HG03139 (cell line): Measurements from ENCODE around the gene RAD1.

ENCODE experiments used
- ATAC-seq: cut with Tn5 transposase; IDR thresholded peaks from one replicate; pipeline ENCODE4 v1.9.1; 2021; ENCODE audit not compliant: unreplicated experiment

RAD1 gene

GRCh38 chr5:34916518-34916917 is 1.2 kb upstream of the RAD1 start:
- no peak for ATAC-seq

DNA sequence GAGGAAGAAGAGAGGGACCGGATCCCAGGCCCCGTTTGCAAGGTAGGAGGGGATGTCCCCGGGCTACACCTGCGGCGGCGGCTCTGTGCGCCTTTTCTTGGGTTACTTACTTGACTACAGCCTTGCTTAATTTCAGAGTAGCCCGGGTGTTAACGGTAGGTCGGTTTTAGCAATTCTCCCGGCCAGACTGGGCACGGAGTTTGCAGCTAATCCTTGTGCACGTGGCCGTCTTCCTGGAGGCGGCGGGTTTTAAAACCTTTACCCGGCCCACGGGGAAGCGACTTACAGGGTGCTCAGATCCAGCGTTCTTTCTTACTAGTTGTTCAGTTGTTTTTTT is 520 bp upstream of the RAD1 start:
- peak; percentile 7 for ATAC-seq

- peak; percentile 11 for ATAC-seq
Measured at GRCh38 chr5:34914671-34915138, 599 bp downstream of the RAD1 start.

- ATAC-seq = no peak
Measured at GRCh38 chr5:34913072-34913471, 2.2 kb downstream of the RAD1 start.

DNA sequence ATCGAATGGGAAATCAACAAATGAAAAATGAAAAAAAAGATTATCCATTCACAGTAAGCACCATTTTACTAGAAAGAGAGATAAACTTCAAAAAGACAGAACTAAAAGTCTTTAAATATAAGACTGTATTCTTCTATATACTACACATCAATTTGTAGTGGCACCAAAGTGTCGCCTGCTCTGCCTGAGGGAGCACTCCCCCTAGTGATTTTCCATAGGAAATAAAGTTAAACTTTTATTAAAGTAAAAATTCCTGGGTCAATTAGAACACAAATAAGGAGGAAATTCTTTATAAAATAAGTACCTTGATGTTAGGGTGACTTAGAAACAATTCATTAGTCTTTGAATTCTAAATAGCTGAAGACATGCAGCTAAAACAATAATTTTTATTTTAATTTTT is 9.7 kb downstream of the RAD1 start:
- no peak for ATAC-seq

- ATAC-seq = no peak
Measured at GRCh38 chr5:34903260-34903659, 12.0 kb downstream of the RAD1 start.

- ATAC-seq = no peak
Measured at GRCh38 chr5:34900652-34901051, 14.7 kb downstream of the RAD1 start.

DNA sequence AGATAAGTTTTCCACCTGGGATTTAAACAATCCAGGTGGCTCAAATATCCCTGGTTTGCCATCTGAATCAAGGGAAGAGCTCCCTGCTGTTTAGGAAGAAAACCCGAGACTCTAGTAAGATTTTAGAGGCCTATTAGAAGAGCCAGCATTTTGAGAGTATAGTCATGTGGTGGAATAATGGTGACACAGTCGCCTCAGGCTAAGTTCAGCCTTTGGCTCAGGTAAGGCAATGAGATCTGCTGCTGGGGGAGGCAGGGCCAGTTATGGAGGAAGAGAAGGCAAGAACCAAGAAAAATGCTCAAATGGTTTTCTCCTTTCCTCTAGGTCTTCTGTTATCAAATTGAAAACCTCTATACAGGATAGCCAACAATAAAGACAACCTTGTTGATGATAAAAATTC is 16.2 kb downstream of the RAD1 start:
- ATAC-seq = no peak

DNA sequence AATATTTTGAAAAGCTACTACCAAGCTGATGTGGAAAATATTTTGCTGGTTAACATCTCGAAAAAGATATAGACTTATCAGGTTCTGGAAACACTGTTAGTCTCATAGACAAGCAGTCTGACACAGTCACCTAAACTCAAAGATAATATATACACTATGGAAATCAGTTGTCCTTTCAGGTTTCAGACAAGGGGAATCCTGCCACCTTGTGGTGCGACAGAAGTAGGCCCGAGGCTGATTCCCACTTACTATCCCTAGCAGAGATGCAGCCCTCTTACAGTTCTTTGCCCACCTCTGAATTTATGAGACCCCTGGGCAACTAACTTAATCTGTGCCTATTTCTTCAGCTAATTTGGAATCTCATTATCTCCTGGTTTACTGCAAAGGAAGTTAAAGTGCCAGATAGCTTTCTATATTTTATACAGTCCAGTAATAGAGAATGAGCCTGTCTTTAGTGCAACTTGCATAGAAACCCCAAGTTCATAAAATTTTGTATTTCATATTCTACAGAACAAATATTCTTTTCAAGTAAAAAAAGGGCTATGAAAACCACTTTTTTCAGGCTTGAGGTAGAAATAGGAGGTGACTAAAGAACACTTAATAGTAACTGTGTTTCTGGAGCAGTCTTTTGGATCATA is 16.9 kb downstream of the RAD1 start:
- ATAC-seq = peak; percentile 71

GRCh38 chr5:34897646-34898045 is 17.7 kb downstream of the RAD1 start:
- ATAC-seq = no peak

DNA sequence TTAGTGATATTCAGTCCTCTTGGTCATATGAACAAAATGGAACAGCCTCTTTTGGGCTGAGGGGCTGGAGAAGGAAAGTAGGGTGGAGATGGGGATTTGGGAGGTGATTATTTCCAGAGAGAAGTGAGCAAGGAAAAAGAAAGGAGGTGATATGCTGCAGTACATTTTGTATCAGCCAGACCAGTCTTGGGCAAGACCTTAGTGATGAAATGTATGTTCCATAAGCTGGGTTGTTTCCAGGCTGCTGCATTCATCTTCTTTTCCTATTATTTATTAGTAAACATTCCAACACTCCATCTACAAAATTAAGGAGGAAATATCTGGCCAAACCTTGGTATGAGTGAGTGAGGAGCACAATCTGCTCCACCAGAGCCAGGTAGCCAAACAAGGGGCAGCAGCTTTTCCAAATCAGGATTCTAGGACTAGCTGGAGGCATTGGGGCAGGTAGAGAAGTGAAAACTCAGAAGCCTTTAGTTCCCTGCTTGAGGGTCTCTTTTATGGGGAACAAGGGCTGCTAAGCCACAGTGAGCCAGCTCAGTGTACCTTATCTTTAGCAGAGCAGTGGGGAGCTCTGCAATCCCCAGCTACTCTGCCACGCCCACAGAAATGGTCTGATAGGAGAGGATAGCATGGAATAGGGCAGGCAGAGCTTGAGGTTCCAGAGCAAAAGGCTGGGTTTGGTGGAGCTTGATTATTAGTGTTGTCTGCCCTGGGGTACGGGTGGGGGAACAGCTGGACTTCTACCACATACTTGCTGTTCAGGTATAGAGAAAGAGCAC is 19.5 kb downstream of the RAD1 start:
- ATAC-seq = no peak

GRCh38 chr5:34894716-34895115 is 20.6 kb downstream of the RAD1 start:
- no peak for ATAC-seq

DNA sequence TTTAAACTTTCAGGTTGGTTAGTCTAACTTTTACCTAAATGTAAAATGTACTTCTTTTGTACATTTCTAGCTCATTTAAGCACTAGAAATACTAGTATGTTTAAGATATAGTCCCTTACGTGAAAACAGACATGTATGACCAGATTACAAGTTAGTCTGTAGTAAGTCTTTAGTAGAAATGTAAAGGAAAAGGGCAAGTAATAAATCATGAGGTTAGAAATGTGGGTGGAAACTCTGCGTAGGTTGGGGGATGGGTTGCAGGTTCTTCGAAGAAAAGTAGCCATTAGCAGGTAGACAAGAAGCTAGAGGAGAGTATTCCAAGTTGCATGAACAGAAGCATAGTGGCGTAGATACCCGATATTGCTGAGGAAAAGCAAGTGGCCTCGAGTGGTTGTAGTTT is 22.9 kb downstream of the RAD1 start:
- ATAC-seq = no peak

- no peak for ATAC-seq
Measured at GRCh38 chr5:34891981-34892380, 23.3 kb downstream of the RAD1 start.

GRCh38 chr5:34889394-34889793 is 25.9 kb downstream of the RAD1 start:
- no peak for ATAC-seq

DNA sequence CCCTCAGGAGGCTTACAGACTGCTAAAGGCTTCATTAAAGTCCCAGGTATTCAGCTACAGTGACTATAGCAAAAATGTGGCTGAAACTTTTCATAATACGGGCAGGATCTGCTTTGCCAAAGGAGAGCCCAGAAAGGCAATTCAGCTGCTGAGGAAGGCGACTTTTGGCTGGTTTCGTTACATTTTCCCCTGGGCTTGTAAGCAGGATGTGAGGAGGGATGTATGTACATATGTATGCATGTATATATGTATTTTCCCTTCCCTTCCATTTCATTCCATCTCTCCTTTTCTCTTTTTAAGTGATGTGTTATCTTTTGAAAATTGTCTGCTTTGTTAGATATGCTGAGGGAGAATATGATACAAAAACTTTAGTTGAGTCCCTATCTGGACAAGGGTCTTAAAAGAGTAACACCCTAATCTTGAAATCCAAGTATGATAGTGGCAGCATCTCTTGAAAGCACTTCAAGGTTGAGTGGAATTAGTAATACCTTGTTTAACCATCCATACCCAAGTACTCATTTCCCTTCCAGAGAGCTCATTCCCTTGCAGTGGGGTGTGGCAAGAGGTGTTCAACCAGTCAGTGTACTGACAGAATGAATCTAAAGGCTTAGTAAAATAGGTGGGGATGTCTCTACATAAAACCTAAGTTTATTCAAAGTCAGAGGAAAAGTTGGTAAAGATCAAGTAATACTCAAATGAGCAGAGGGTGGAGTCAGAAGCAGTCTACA is 28.7 kb downstream of the RAD1 start:
- ATAC-seq = no peak

DNA sequence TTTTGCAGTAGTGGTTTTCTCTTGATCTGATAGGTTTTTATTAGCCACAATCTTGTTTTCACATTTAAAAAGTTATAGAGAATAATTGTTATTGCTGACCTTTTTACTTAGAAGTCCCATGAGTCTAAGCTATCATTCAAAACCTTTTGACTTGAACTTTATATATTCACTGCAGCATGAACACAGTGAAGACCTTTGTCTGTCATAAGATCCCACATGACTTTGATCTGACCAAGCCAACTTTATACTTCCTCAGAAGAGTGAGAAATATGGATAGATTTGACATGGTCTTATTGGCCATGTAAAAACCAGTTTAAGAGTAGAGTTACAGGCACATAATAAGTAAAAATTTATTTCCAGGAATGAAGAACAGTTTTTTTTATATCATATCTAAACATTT is 34.1 kb downstream of the RAD1 start:
- no peak for ATAC-seq

GRCh38 chr5:34876275-34876674 is 39.0 kb downstream of the RAD1 start:
- ATAC-seq = no peak

DNA sequence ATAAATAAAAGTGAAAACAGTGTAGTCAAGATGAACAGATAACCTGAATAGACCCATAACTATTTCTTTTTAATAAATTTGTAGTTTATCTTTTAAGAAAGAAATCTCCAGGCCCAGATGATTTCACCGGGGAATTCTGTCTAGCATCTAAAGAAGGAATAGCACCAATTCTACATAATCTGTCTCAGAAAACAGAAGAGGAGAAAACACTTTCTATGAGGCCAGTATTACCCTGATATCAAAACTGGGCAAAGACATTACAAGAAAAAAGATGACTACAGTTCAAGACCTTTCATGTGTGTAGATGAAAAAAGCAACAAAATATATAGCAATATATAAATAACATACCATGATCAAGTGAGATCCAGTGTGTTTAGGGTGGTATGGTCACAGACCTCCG is 44.9 kb downstream of the RAD1 start:
- no peak for ATAC-seq

- no peak for ATAC-seq
Measured at GRCh38 chr5:34869256-34869655, 46.0 kb downstream of the RAD1 start.

- no peak for ATAC-seq
Measured at GRCh38 chr5:34868791-34869190, 46.5 kb downstream of the RAD1 start.

- no peak for ATAC-seq
Measured at GRCh38 chr5:34867660-34868059, 47.6 kb downstream of the RAD1 start.
